Prostate gland (tissue), 2 donors: ENCODE data around the gene KMT2C.

ENCODE experiments used
- CTCF ChIP-seq, 4 experiments: fragments of 200-600 bp in 2 of 4; fragments of 450-650 bp in 2 of 4; sonication (generic) in 2 of 4; IDR thresholded peaks; 1 replicate in 3 of 4; 2 replicates in 1 of 4; pipeline ENCODE4 v1.5.1; 2016 to 2019; ENCODE audit warnings: antibody characterized with exemption in 4 of 4, mild to moderate bottlenecking in 2 of 4, moderate library complexity in 2 of 4
- POLR2A ChIP-seq: fragments of 450-650 bp; IDR thresholded peaks from one replicate; pipeline ENCODE4 v1.6.1; 2016; ENCODE audit warnings: antibody characterized with exemption, mild to moderate bottlenecking

- no peak for TF ChIP-seq CTCF (IDR thresholded peaks at IDR 0.05)
- TF ChIP-seq POLR2A = no peak
These were observed 303.0 kb downstream of the KMT2C start for GRCh38 chr7:152132812-152133211.
